ENCODE data around the gene DNAH14.

GRCh38 chr1:225440380-225441221, 511.1 kb downstream of the DNAH14 start:
- TF ChIP-seq ZMIZ1 (IDR thresholded peaks at IDR 0.05; ENCODE audit: low read depth in 2 of 2, low read length in 2 of 2) (no peak), NFIC (IDR thresholded peaks at IDR 0.05) (no peak)

Data from K562 (cell line).